Left lung (tissue), 10 donors: Measurements from ENCODE around the gene FBLN5. TPM values are rescaled to one million over a fixed set of nuclear protein-coding genes. Genes with fewer than 3 reads are reported as not detected.
"Not testable (repeated sequence)": the region's sequence is repeated elsewhere in the genome, so short reads cannot be mapped to it uniquely, and the experiment has no call there.

Source experiments
- ATAC-seq: fragments of 200-7000 bp; cut with Tn5 transposase; one replicate; pipeline ENCODE4 v1.9.1; 2020; ENCODE audit warnings: moderate library complexity
- DNase-seq, 4 donors: peaks; one replicate each; pipeline ENCODE4 v3.0.0-alpha.2; 2013 to 2020
- H3K27ac ChIP-seq, 2 donors: fragments of 200-600 bp; sonication (generic) in 1 of 2; one replicate each; pipeline versions ENCODE4 v1.5.0 to v1.8.0; 2020 to 2021
- H3K27me3 ChIP-seq, 2 donors: fragments of 200-600 bp; sonication (generic) in 1 of 2; one replicate each; pipeline versions ENCODE4 v1.5.0 to v1.8.0; 2020 to 2021
- H3K36me3 ChIP-seq, 2 donors: fragments of 200-600 bp; sonication (generic) in 1 of 2; one replicate each; pipeline versions ENCODE4 v1.5.0 to v1.8.0; 2020 to 2021
- H3K4me1 ChIP-seq, 2 donors: fragments of 200-600 bp; one replicate each; pipeline ENCODE4 v1.8.0; 2021
- H3K4me3 ChIP-seq, 2 donors: fragments of 200-600 bp; sonication (generic) in 1 of 2; one replicate each; pipeline versions ENCODE4 v1.5.0 to v1.8.0; 2020 to 2021; ENCODE audit warnings: mild to moderate bottlenecking in 1 of 2
- H3K9me3 ChIP-seq, 2 donors: fragments of 200-600 bp; sonication (generic) in 1 of 2; one replicate each; pipeline versions ENCODE4 v1.5.0 to v1.8.0; 2020 to 2021
- intact Hi-C, 2 donors: fragments of 100-400 bp; cut with DNase I; formaldehyde crosslinking; loops; one replicate each; pipeline versions ENCODE4 v1.11.2 to v1.14.2; 2022
- polyA plus RNA-seq, 6 donors: library from polyadenylated mRNA; unstranded; fragments of 120-200 nt; gene quantifications; one replicate each; pipeline ENCODE4 v1.2.1, GENCODE V29; 2013; ENCODE audit not compliant: insufficient read length in 6 of 6
- total RNA-seq, 2 donors: library from RNA; stranded (reverse); fragmentation: NEBNext Ultra II Directional; extraction: Animal tissue kit (Norgen Biotek cat#: 25700); gene quantifications; one replicate each; pipeline ENCODE4 v1.2.1, GENCODE V29; 2021
- TF ChIP-seq, protein P1 (sequence below), 2 donors: fragments of 200-600 bp; sonication (generic) in 1 of 2; IDR thresholded peaks; one replicate each; pipeline versions ENCODE4 v1.5.0 to v1.8.0; 2021; ENCODE audit warnings: antibody characterized with exemption in 2 of 2
- donor health status: DM: no; HTN: yes; CAD: no.
- donor health status: DM: no; HTN: no; CAD: no.

Gene FBLN5
- total and polyA plus RNA-seq, 8 donors: 61.6 to 125 (median 87.8) TPM

GRCh38 chr14:91848504-91849001, 98.9 kb downstream of the FBLN5 start:
- Histone ChIP-seq H3K9me3 (no peaks in the 10 kb centered on the region), H3K4me1 (no peaks in the 10 kb centered on the region), H3K27ac (no peak overlapping the region), H3K4me3 (no peak overlapping the region), H3K36me3 (no peaks in the 10 kb centered on the region), H3K27me3 (no peaks in the 10 kb centered on the region)
- no peak for DNase-seq
- TF ChIP-seq, protein P1, sequence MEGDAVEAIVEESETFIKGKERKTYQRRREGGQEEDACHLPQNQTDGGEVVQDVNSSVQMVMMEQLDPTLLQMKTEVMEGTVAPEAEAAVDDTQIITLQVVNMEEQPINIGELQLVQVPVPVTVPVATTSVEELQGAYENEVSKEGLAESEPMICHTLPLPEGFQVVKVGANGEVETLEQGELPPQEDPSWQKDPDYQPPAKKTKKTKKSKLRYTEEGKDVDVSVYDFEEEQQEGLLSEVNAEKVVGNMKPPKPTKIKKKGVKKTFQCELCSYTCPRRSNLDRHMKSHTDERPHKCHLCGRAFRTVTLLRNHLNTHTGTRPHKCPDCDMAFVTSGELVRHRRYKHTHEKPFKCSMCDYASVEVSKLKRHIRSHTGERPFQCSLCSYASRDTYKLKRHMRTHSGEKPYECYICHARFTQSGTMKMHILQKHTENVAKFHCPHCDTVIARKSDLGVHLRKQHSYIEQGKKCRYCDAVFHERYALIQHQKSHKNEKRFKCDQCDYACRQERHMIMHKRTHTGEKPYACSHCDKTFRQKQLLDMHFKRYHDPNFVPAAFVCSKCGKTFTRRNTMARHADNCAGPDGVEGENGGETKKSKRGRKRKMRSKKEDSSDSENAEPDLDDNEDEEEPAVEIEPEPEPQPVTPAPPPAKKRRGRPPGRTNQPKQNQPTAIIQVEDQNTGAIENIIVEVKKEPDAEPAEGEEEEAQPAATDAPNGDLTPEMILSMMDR (IDR thresholded peaks at IDR 0.05): no peak
- intact Hi-C loops: no loop called here
- ATAC-seq: no peak

- TF ChIP-seq, protein P1 (IDR thresholded peaks at IDR 0.05): no peak
- Histone ChIP-seq H3K36me3 (no peaks in the 10 kb centered on the region), H3K27me3 (no peaks in the 10 kb centered on the region), H3K27ac (no peak overlapping the region), H3K9me3 (no peaks in the 10 kb centered on the region), H3K4me3 (no peak overlapping the region), H3K4me1 (no peaks in the 10 kb centered on the region)
- intact Hi-C loops: no loop called here
- ATAC-seq (no peak), DNase-seq (no peak)
Observed at GRCh38 chr14:91847693-91848092, 99.8 kb downstream of the FBLN5 start.

- intact Hi-C loops: no loop called here
- ATAC-seq: no peak
- no peaks in the 10 kb centered on the region for H3K27me3 ChIP-seq
- no peak overlapping the region for H3K4me3 ChIP-seq
- no peaks in the 10 kb centered on the region for H3K4me1 ChIP-seq
- TF ChIP-seq, protein P1 (IDR thresholded peaks at IDR 0.05): no peak
- no peak overlapping the region for H3K27ac ChIP-seq
- no peak for DNase-seq
- no peaks in the 10 kb centered on the region for H3K9me3 ChIP-seq
- no peaks in the 10 kb centered on the region for H3K36me3 ChIP-seq
Observed at GRCh38 chr14:91845652-91846051, 101.8 kb downstream of the FBLN5 start.

- ATAC-seq, intact Hi-C loops, H3K36me3 ChIP-seq, H3K27me3 ChIP-seq, H3K27ac ChIP-seq, DNase-seq, H3K4me3 ChIP-seq, H3K4me1 ChIP-seq, H3K9me3 ChIP-seq: not testable (repeated sequence)
Observed at GRCh38 chr14:91845056-91845455, 102.4 kb downstream of the FBLN5 start.

DNA sequence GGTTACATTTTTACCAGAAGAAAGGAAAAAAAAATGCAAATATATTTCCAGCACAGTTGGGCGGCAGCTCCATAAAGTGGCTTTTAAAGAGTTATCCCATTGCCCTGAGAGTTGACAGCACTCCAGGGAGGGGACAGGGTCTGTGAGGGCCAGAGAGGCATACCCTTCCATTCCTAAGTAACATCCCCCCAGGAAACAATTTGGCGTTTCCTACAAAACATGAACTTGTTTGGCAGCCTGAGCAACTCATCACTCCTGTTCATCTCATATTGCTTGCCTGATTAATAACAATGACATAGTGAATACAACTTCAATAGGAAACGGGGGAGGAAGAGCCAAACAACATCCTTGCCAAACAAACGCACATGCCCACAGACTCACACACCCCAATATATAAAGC, 103.5 kb downstream of the FBLN5 start:
- TF ChIP-seq, protein P1 (IDR thresholded peaks at IDR 0.05): no peak
- DNase-seq (no peak), ATAC-seq (no peak)
- intact Hi-C loops: no loop called here
- Histone ChIP-seq H3K4me3 (no peak overlapping the region), H3K36me3 (no peaks in the 10 kb centered on the region), H3K27me3 (no peaks in the 10 kb centered on the region), H3K27ac (no peak overlapping the region), H3K9me3 (no peaks in the 10 kb centered on the region), H3K4me1 (no peaks in the 10 kb centered on the region)

DNA sequence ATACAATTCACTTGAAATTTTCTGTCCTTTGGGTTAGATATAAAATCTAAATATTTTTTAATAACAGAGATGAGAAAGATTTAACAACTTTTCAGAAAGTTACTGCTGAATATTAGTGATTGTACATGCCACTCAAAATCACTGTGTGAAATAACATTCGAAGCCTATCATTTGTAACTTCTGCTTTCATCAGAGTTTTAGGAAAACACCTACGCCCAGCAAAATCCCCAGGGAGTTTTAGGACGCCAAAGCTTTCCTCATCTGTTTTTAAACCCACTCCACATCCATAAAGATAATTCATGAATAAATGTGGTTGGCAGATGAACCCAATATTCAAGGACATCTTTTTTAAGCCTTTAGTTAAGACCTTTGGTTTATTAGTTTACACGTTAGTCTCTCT, 104.1 kb downstream of the FBLN5 start:
- DNase-seq: no peak
- intact Hi-C loops: no loop called here
- Histone ChIP-seq H3K27ac (no peak overlapping the region), H3K9me3 (no peaks in the 10 kb centered on the region), H3K36me3 (no peaks in the 10 kb centered on the region), H3K4me1 (no peaks in the 10 kb centered on the region), H3K27me3 (no peaks in the 10 kb centered on the region), H3K4me3 (no peak overlapping the region)
- TF ChIP-seq, protein P1 (IDR thresholded peaks at IDR 0.05): no peak
- ATAC-seq: no peak
